NCI-H1048 (cell line): ENCODE results near the gene DCDC2C.

Experiments
- DNase-seq: peaks from one replicate; lab custom pipeline; 2025; lab: John Stamatoyannopoulos, UW

The DCDC2C gene

DNA sequence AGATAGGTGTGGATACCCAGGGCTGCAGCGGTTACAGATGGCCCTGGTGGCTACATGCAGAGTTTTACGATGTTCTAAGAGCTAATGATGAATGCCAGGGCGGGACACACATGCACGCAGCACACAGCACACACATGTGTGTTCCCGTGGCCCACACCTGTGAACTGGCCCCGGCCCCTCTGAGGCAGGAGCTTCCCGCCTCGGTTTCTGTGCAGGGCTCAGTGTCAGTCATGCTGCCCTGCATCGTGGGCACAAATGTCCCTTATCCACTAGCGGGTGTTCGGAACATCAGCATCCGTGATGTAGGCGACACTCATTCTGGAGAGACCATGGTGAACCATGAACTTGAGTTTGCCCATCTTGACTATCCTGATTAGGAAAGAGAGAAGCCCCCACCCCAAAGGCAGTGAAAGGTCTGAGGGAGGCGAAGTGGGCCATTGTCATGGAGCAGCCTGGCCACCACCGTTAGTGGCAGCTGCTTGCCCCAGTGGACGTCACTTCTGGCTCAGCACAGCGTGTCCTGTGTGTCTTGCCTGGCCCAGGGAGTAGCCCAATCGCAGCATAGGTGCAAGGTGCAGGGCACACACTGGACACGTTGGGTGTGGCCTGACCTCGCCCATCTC is 43.8 kb downstream of the DCDC2C start:
- DNase-seq: no peak

- DNase-seq: no peak
Measured at GRCh38 chr2:3747826-3748225, 44.5 kb downstream of the DCDC2C start.

DNA sequence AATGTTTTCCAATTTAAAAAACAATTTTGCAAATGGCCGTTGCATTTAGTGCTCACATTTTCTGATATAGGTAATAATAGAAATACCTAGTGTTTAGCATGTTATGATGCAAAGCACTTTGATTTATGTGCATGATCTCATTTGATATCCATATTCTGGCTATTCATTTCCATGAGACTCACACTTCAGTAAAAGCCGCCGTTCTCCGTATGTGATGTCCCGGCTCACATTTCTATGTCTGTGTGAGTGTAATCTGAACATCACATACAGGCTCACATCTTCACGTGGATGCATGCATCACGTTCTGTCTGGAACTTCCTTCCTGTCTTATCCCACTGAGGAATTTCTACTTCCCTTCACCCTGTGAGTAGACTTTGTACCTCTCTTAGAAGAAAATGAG is 45.8 kb downstream of the DCDC2C start:
- no peak for DNase-seq

- DNase-seq: no peak
Measured at GRCh38 chr2:3751251-3751650, 47.9 kb downstream of the DCDC2C start.

DNA sequence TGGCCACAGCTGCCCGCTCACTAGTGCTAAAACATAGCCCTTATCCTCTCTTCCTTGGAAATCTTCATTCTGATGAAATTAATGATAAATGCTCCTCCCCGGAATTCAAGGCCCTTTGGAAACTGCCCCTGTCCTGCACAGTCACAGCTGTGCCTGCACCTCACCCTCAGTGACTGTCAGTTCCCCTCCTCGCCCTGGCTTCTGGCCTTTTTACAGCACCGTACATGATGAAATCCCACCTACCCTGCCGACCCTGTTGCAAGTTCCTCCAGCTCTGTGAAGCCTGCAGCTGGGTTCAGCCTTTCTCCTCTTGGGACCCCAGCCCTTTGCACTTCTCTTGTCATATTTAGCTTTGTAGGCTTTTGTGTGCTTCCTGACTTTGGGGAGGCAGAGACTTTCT is 48.4 kb downstream of the DCDC2C start:
- no peak for DNase-seq

DNA sequence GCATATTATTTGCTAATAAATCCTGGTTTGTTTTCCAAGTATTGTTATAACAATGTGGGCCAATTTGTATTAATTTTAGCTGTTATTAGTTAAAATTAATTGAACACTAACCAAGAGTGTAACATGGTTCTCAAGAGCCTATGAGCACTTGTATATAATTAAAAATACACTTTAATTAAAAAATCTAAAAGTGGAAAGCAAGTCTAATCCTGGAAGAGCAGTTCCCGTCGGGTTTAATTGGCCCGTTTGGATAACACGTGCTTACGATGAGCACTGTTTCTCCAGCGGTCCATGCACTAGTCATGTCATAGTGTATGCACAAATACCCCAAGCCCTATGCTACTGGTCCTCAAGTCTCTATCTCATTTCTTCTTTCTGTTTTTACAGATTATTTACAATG is 49.0 kb downstream of the DCDC2C start:
- DNase-seq: no peak

DNA sequence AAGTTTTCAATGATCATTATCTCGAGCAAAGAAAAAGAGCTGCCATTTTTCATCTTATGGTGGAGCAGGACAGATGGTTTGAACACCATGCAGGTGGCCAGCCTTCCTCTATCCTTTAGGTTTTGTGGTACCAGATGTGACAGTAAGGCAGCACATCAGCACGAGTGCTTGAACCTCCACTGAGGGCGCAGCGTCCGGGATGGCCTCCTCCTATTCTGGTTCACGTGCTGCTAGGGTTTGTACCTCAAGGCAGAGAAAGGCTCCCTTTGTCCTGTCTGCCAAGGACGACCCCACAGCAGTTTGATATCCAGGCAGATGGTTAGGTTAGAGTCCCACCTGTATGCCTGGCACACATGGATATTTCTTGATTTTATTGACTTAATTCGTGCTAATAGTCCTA is 50.2 kb downstream of the DCDC2C start:
- DNase-seq: no peak

GRCh38 chr2:3754280-3754679 is 50.9 kb downstream of the DCDC2C start:
- DNase-seq: no peak

GRCh38 chr2:3754795-3755194 is 51.4 kb downstream of the DCDC2C start:
- DNase-seq: no peak

- no peak for DNase-seq
Measured at GRCh38 chr2:3755277-3755676, 51.9 kb downstream of the DCDC2C start.

GRCh38 chr2:3756306-3756705 is 52.9 kb downstream of the DCDC2C start:
- no peak for DNase-seq

- no peak for DNase-seq
Measured at GRCh38 chr2:3758906-3759305, 55.5 kb downstream of the DCDC2C start.

DNA sequence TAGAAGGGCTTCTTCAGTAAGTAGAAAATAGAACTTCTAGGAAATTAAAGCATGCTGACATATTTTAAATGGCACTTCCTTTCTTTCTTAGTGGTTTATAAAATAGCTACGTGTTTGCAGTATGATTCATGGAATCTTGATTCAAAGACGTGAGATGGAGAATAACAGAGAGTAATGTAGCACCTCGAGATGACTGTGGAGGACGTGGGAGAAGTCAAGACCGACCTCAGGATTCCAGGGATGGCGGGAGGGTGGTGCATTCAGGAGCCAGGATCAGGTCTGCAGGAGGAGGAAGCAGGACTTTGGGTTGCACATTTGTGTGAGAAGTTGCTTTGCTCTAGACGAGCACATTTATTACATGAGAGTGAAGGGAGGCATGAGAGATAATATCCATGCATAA is 56.0 kb downstream of the DCDC2C start:
- DNase-seq: no peak

DNA sequence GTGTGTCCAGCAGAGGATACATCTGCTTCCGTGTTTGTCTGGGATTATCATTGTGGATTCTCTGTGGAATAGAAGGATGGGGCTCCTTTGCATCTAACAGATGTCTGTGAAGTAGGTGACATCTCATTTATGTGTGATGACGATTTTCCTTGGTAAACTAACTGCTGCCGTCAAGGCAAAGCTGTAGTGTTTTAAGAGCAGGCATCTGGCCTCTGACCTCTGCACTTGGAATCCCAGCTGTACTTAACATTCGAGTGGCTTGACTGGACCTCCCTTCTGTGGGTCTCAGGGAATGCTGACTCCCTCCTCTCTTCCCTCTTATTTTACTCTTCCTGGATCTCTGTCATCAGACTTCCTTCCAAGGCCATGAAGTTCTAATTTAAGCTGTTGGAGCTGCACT is 56.4 kb downstream of the DCDC2C start:
- no peak for DNase-seq

DNA sequence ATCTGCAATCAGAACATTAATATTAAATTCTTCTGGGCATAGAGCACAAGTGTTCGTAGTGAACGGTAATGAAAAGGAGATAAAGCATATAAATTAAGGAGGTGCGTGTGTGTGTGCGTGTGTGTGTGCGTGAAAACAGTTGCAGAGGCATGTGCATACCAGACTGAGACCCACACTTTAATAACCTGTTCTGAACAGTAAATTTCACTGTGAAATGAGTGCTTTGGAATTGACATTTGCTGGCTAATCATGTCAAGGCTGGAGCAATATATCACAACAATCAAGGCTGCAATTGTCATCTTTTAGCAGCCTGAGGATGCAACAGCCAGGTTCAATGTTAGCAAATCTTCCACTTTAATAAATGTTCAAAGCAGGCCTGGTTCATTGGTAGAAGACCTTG is 57.9 kb downstream of the DCDC2C start:
- DNase-seq: no peak

DNA sequence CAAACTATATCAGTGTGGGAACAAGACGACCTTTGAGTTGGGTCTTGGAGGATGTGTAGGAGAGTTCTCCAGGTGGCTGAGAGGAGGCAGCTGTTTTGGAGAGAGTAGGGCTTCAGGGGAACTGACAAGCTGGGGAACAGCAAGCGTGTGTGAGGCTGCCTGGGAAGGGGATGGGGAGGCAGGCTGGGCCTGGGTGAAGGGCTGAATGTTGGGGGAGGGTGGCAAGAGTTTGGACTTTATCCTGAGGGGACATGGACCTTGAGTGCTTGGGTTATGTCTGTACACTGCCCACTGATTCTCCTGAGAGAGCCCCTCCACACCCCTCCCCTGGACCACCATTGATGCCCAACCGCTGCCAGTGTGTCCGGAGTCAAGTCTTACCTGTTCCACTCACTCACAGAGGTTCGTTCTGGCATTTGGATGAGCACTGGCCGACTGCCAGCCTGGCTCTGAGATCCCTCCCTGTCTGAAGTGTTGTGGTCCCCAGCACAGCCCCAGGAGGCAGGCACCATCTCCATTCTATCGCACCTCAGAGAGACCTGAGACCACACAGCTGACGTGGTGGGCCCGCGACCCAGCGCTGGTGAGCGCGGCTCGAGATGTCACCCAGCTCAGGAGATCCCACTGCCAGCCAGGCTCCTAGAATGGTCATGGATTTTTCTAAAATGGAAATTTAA is 59.5 kb downstream of the DCDC2C start:
- no peak for DNase-seq

GRCh38 chr2:3766824-3767223 is 63.4 kb downstream of the DCDC2C start:
- no peak for DNase-seq

DNA sequence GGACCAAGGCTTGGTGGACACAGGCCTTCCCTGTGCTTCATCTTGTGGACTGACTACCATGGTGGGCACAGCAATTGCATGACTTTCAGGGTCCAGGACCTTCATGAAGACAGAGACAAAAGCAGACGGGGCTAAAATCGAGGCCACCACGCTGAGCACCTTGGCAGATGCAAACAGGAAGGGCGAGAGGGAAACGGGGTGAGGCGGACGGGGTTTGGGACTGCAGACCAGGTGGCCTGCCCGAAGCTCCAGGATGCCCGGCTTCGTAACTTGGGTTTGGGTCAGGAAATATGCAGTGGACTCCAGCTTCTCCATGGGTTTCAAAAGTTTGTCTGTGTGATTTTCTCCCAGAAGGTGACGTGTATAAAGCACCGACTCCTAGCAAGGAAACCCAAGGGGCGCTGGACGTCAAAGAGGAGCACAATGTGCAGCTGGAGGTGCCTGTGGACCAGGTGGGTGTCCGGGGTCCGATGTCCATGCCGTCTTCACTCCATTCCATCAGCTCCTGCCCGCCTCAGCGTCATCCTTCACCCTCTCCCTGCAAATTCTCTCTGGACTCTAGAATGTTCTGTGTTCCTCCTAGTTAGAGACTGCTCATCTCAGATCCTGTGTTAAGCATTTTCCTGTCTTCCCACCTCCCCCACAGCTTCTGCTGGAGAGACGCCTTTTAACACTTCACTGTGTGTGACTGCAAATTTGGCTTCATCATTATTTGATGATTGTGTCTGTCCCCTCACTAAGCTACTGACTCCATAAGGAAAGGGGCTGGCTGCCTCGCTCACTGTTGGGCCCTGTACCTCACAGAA is 65.8 kb downstream of the DCDC2C start:
- DNase-seq: no peak

GRCh38 chr2:3769766-3770165 is 66.4 kb downstream of the DCDC2C start:
- no peak for DNase-seq

- no peak for DNase-seq
Measured at GRCh38 chr2:3770724-3771415, 67.5 kb downstream of the DCDC2C start.

- no peak for DNase-seq
Measured at GRCh38 chr2:3771576-3771975, 68.2 kb downstream of the DCDC2C start.

DNA sequence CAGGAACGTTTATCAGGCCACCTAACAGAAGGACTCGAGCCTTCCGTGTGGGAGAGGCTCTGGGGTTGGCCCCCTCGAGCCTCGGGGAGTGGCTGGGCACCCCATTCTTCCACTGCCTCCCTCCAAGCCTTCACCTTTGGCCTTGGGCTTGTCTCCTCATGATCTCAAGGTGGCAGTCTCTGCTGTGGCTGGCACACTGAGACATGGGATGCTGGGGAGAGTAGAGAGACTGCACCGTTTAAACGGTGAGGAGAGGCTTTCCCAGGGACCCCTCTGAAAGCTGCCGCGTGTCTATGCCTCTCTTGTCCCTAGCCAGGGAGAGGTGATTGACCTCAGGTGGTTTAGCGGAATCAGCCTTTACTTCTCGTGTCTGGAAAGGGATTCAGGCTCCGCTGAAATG is 71.0 kb downstream of the DCDC2C start:
- DNase-seq: no peak

- DNase-seq: no peak
Measured at GRCh38 chr2:3776311-3776710, 72.9 kb downstream of the DCDC2C start.
